ENCODE results near the gene MAGI2.

MAGI2 gene

DNA sequence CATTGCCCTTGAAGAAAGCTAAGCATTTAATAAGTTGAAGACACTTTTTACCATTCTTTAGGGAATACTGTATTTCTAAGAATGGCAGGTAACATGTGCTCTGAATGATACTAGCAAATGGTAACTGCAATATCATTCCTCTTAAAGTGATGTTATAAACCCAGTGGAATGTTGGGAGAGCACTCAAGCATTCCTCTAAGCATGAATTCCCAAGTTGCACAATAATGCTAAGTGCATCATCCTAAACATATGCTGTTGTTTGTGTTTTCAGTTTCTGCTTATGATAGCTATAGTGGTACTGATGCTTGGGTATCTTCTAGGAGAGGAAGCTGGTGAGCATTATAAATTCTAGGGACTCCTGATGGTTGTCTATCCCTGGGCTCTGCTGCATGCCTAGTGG is 980.9 kb downstream of the MAGI2 start:
- DNase-seq (ENCODE audit: extremely low read depth, low read depth): peak; percentile 35
- H3K4me3 ChIP-seq (replicated peaks; ENCODE audit: low read depth, low read length): no peak overlapping the region
- TF ChIP-seq CTCF (IDR thresholded peaks at IDR 0.05; ENCODE audit: low read depth, low read length, missing control alignments): no peak

- TF ChIP-seq CTCF (IDR thresholded peaks at IDR 0.05; ENCODE audit: low read depth, low read length, missing control alignments): no peak
- no peak overlapping the region for H3K4me3 ChIP-seq (replicated peaks; ENCODE audit: low read depth, low read length)
- no peak for DNase-seq (ENCODE audit: extremely low read depth, low read depth)
Measured at GRCh38 chr7:78465894-78466293, 987.6 kb downstream of the MAGI2 start.

DNA sequence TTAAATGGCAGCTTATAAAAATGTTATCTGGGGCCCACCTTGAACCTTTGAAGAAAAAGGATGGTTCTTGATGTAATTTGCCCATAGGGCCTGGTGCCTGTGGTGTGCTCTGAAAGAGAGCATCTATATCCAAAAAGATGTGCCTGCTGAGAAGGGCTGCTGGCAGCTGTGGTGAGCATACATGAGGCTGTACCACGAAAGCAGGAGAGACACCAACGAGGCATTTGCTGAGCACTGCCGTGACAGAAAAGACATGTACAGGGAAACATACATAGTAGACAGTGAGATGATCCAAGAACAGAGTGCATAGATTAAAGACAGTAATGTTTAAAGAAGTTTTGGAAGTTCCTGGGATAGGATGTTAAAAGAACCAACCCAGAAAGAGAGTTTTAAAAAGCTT is 990.4 kb downstream of the MAGI2 start:
- no peak overlapping the region for H3K4me3 ChIP-seq (replicated peaks; ENCODE audit: low read depth, low read length)
- TF ChIP-seq CTCF (IDR thresholded peaks at IDR 0.05; ENCODE audit: low read depth, low read length, missing control alignments): no peak
- DNase-seq (ENCODE audit: extremely low read depth, low read depth): no peak

GRCh38 chr7:78450706-78451105 is 1002.8 kb downstream of the MAGI2 start:
- DNase-seq (ENCODE audit: extremely low read depth, low read depth): no peak
- no peak for TF ChIP-seq CTCF (IDR thresholded peaks at IDR 0.05; ENCODE audit: low read depth, low read length, missing control alignments)

DNA sequence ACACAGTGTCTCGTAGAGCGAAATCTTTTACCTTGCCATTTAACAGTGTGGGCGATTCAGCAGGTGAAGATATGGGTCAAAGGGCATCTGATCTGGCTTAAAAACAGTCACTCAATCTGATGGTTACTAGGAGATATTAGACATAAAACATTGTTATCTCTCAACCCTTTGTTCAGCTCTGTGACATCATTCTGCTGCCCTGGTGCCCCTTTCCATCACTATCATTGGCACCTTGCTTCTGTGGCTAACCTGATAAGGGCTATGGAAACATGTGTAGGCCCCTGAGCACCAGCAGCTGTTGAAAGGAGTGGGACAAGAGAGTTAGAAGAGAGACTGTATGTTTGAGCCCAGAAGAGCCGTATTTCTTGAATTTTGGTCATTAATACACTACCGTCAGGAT is 1004.6 kb downstream of the MAGI2 start:
- DNase-seq (ENCODE audit: extremely low read depth, low read depth): no peak

More at GRCh38 chr7:78450706-78451105, 1002.8 kb downstream of the MAGI2 start:
- no peak overlapping the region for H3K4me3 ChIP-seq (replicated peaks; ENCODE audit: low read depth, low read length)

DNA sequence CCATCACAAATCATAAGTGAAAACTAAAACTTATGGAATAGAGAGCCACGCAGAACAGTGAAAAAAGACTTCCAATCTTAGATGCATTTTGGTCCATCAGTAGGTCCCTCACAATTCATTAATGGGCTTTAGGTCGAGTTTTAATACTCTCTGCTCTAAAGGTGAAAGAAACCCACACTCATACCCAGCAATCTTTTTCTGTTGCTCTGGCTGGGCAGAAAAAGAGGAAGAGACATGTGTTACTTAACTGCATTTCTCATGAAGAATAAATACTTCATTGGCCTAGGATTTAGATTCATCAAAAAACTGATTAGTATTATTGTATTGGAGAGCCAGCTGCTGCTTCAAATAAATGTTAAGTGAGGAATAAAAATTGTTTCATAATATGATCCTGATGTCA is 1009.2 kb downstream of the MAGI2 start:
- TF ChIP-seq CTCF (IDR thresholded peaks at IDR 0.05; ENCODE audit: low read depth, low read length, missing control alignments): no peak
- DNase-seq (ENCODE audit: extremely low read depth, low read depth): no peak
- H3K4me3 ChIP-seq (replicated peaks; ENCODE audit: low read depth, low read length): no peak overlapping the region

More for the DNA sequence above, 1004.6 kb downstream of the MAGI2 start:
- TF ChIP-seq CTCF (IDR thresholded peaks at IDR 0.05; ENCODE audit: low read depth, low read length, missing control alignments): no peak
- no peak overlapping the region for H3K4me3 ChIP-seq (replicated peaks; ENCODE audit: low read depth, low read length)

GRCh38 chr7:78443811-78444210 is 1009.7 kb downstream of the MAGI2 start:
- H3K4me3 ChIP-seq (replicated peaks; ENCODE audit: low read depth, low read length): no peak overlapping the region
- no peak for TF ChIP-seq CTCF (IDR thresholded peaks at IDR 0.05; ENCODE audit: low read depth, low read length, missing control alignments)
- no peak for DNase-seq (ENCODE audit: extremely low read depth, low read depth)

All from HFF-Myc (cell line).